Spleen (tissue), 7 donors: ENCODE measurements around the gene METTL2B.

Experiments
- CTCF ChIP-seq, 11 experiments: fragments of 200-600 bp in 7 of 11; fragments of 450-650 bp in 4 of 11; sonication (generic) in 4 of 11; IDR thresholded peaks in 8 of 11; conservative IDR thresholded peaks in 3 of 11; 1 replicate in 7 of 11; 2 replicates in 4 of 11; pipeline versions ENCODE4 v1.4.0 to v1.8.0; 2016 to 2021; ENCODE audit warnings: antibody characterized with exemption in 11 of 11, inconsistent platforms in 4 of 11, mild to moderate bottlenecking in 1 of 11
- POLR2A ChIP-seq, 3 donors: fragments of 450-650 bp; IDR thresholded peaks; one replicate each; pipeline ENCODE4 v1.5.1; 2017; ENCODE audit warnings: antibody characterized with exemption in 3 of 3, mild to moderate bottlenecking in 1 of 3
- POLR2AphosphoS5 ChIP-seq, 3 donors: sonication (generic); formaldehyde crosslinking; IDR thresholded peaks; one replicate each; pipeline ENCODE4 v1.5.1; 2017; ENCODE audit warnings: antibody characterized with exemption in 3 of 3
- donor health status: DM: no; HTN: no; CAD: no; lungs with moderate emphysema.
- donor health status: DM: no; HTN: no; CAD: no.
- donor health status: DM: no; HTN: no; CAD: no.

DNA sequence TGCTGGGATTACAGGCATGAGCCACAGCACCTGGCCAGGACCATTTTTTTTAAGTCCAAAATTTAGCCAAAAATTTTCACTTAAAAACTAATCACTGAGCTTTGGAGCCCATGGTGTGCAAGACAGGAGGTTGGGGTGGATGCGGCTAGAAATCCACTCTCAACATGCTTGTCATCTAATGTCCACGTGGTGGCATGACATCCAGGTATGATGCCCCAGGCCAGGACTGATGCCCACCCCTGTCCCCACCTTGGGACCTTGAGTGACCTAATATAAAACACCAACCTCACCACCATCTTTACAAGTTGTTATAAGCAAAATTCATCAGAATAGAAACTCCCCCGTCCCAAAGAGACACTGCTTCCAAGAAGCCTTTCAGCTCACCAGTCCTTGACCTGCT lies 46.3 kb upstream of the METTL2B start:
- TF ChIP-seq CTCF (IDR thresholded peaks at IDR 0.05 in 8 of 11, conservative IDR thresholded peaks at IDR 0.05 in 3 of 11) (peak in 1 of 11 experiments; percentile 13), POLR2A (IDR thresholded peaks at IDR 0.05) (no peak), POLR2AphosphoS5 (IDR thresholded peaks at IDR 0.05) (no peak)
